ENCODE data around the gene SCLY.

- TF ChIP-seq CTCF (IDR thresholded peaks at IDR 0.05) (no peak), EP300 (IDR thresholded peaks at IDR 0.05) (no peak)
Observed at GRCh38 chr2:238090887-238091286, 30.1 kb downstream of the SCLY start.
